B cell (primary cell): ENCODE data around the gene SPTBN1. TPM values are rescaled to one million over a fixed set of nuclear protein-coding genes. Genes with fewer than 3 reads are reported as not detected.

Experiments used
- ATAC-seq: fragments of 200-7000 bp; cut with Tn5 transposase; one replicate; pipeline ENCODE4 v1.10.0; 2021; ENCODE audit warnings: low read depth, mild to moderate bottlenecking, moderate number of reproducible peaks, moderate library complexity
- CTCF ChIA-PET: fragments of 350-600 bp; sonication (Branson Sonifier 250); formaldehyde crosslinking; loops from one replicate; lab custom pipeline; 2021; ENCODE audit warnings: antibody characterized with exemption, inconsistent platforms; lab: Charles Lee
- POLR2A ChIA-PET: fragments of 350-600 bp; sonication (Branson Sonifier 250); formaldehyde crosslinking; loops from one replicate; lab custom pipeline; 2021; ENCODE audit warnings: antibody characterized with exemption; lab: Charles Lee
- DNase-seq: peaks from one replicate; pipeline ENCODE4 v3.0.0; 2013
- H2AFZ ChIP-seq: 2 replicates; pipeline ENCODE4 v1.6.1; 2012; ENCODE audit warnings: mild to moderate bottlenecking, low read depth, low read length; ENCODE audit not compliant: insufficient read depth, poor library complexity, severe bottlenecking
- H3K27ac ChIP-seq, 2 donors: 1 replicate in 1 of 2; 2 replicates in 1 of 2; pipeline ENCODE4 v1.5.1; 2012 to 2013; ENCODE audit warnings: low read length in 2 of 2, mild to moderate bottlenecking in 2 of 2, moderate library complexity in 1 of 2
- H3K27me3 ChIP-seq, 4 experiments: fragments of 200-600 bp in 1 of 4; sonication (generic) in 1 of 4; replicated peaks in 1 of 4; 1 replicate in 2 of 4; 2 replicates in 2 of 4; pipeline versions ENCODE4 v1.6.1 to v1.7.0; 2013 to 2016; ENCODE audit warnings: low read length in 3 of 4, mild to moderate bottlenecking in 2 of 4, mixed read lengths in 1 of 4, moderate library complexity in 1 of 4; ENCODE audit not compliant: insufficient read depth in 4 of 4, control insufficient read depth in 3 of 4; ENCODE audit errors: control extremely low read depth in 1 of 4
- H3K36me3 ChIP-seq, 2 experiments: replicated peaks in 1 of 2; 1 replicate in 1 of 2; 2 replicates in 1 of 2; pipeline versions ENCODE4 v1.6.1 to v1.7.1; 2013; ENCODE audit warnings: low read length in 1 of 2; ENCODE audit not compliant: insufficient read depth in 2 of 2, control insufficient read depth in 1 of 2; ENCODE audit errors: control extremely low read depth in 1 of 2, extremely low read depth in 1 of 2
- H3K4me1 ChIP-seq, 2 donors: fragments of 200-600 bp in 1 of 2; sonication (generic) in 1 of 2; 1 replicate in 1 of 2; 2 replicates in 1 of 2; pipeline versions ENCODE4 v1.5.1 to v1.6.1; 2013 to 2017; ENCODE audit warnings: low read length in 2 of 2; ENCODE audit not compliant: control insufficient read depth in 2 of 2, insufficient read depth in 2 of 2
- H3K4me2 ChIP-seq: replicated peaks from 2 replicates; pipeline ENCODE3; 2012; ENCODE audit warnings: mild to moderate bottlenecking, low read depth, low read length; ENCODE audit not compliant: poor library complexity, severe bottlenecking
- H3K4me3 ChIP-seq, 5 experiments: fragments of 200-600 bp in 1 of 5; sonication (generic) in 1 of 5; 1 replicate in 3 of 5; 2 replicates in 2 of 5; pipeline versions ENCODE4 v1.5.1 to v1.7.0; 2011 to 2016; ENCODE audit warnings: low read length in 4 of 5, mild to moderate bottlenecking in 4 of 5, low read depth in 2 of 5, control low read depth in 1 of 5, moderate library complexity in 1 of 5; ENCODE audit not compliant: insufficient read depth in 1 of 5; ENCODE audit errors: control extremely low read depth in 1 of 5, extremely low read depth in 1 of 5
- H3K79me2 ChIP-seq: fragments of 200-600 bp; sonication (generic); one replicate; pipeline ENCODE4 v1.6.0; 2016; ENCODE audit warnings: low read length; ENCODE audit not compliant: control insufficient read depth, insufficient read depth
- H3K9ac ChIP-seq: fragments of 200-600 bp; sonication (generic); 2 replicates; pipeline ENCODE4 v1.6.1; 2017; ENCODE audit warnings: mild to moderate bottlenecking, low read length, moderate library complexity
- H3K9me3 ChIP-seq, 3 donors: one replicate each; pipeline versions ENCODE4 v1.6.1 to v1.7.1; 2013; ENCODE audit warnings: low read length in 2 of 3; ENCODE audit not compliant: control insufficient read depth in 2 of 3, insufficient read depth in 1 of 3; ENCODE audit errors: control extremely low read depth in 1 of 3
- H4K20me1 ChIP-seq: 2 replicates; pipeline ENCODE4 v1.6.0; 2012; ENCODE audit warnings: mild to moderate bottlenecking, low read length; ENCODE audit not compliant: insufficient read depth, control insufficient read depth, poor library complexity, severe bottlenecking
- H3K27ac Mint-ChIP-seq: one replicate; pipeline ENCODE4 v1.8.0; 2021; ENCODE audit warnings: mixed read lengths
- H3K27me3 Mint-ChIP-seq: one replicate; pipeline ENCODE4 v1.8.0; 2021; ENCODE audit warnings: mixed read lengths
- H3K4me1 Mint-ChIP-seq: one replicate; pipeline ENCODE4 v1.8.0; 2021; ENCODE audit warnings: mixed read lengths
- H3K4me3 Mint-ChIP-seq: one replicate; pipeline ENCODE4 v1.8.0; 2021; ENCODE audit warnings: mixed read lengths
- H3K9me3 Mint-ChIP-seq: one replicate; pipeline ENCODE4 v1.8.0; 2022; ENCODE audit warnings: mixed read lengths; ENCODE audit not compliant: insufficient read depth
- EZH2 ChIP-seq: IDR thresholded peaks from 2 replicates; pipeline ENCODE4 v1.6.1; 2012; ENCODE audit warnings: borderline replicate concordance, low read depth, mild to moderate bottlenecking, moderate library complexity, low read length; ENCODE audit not compliant: insufficient read depth, poor library complexity, severe bottlenecking
- WGBS: methylation state at CpG from one replicate; pipeline ENCODE4 v1.1.5; 2013; ENCODE audit warnings: missing lambda C conversion rate; ENCODE audit not compliant: insufficient coverage; 5-methylcytosine and 5-hydroxymethylcytosine counted together
- intact Hi-C: fragments of 100-400 bp; cut with micrococcal nuclease; formaldehyde crosslinking; loops from one replicate; pipeline ENCODE4 v1.10.0; 2022
- polyA plus RNA-seq: library from polyadenylated mRNA; depleted of rRNA; stranded (reverse); fragments of >200 nt; gene quantifications from 2 replicates; pipeline ENCODE4 v1.2.3, GENCODE V29; 2012
- total RNA-seq, 2 donors: library from RNA; stranded (reverse); fragments of 120-200 nt in 1 of 2; gene quantifications; 1 replicate in 1 of 2; 2 replicates in 1 of 2; pipeline versions ENCODE4 v1.2.3 to v1.2.4, GENCODE V29; 2013 to 2022
- TF ChIP-seq, protein P1 (sequence below): fragments of 200-600 bp; IDR thresholded peaks from one replicate; pipeline ENCODE4 v1.8.0; 2022; ENCODE audit warnings: antibody characterized with exemption, mild to moderate bottlenecking

Gene SPTBN1
- total and polyA plus RNA-seq, 2 donors (not counting 1 experiment from before 2014, with no cell fraction given) = 43.7 to 144 TPM

DNA sequence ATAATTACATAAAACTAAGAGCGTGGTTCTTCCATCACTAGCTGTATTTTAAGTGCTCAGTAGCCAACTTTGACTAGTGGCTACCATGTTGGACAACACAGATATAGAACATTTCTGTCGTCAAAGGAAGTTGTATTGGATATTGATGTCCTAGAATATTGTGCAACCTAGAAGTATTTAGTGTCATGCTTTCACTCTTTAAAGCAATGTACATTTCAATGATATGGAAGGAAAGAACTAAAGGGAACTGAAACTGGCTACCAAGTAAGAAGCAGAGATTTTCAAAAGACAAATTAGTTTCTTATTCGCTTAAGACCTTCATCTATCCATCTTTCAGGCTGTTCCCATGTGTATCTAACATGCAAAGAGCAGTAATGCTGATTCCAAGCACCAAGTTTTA is 182.0 kb downstream of the SPTBN1 start:
- peak overlapping the region in 1 of 2 donors; percentile 34 for H3K27ac ChIP-seq
- no CpG with 5 or more reads among the region's 3 CpGs for WGBS

DNA sequence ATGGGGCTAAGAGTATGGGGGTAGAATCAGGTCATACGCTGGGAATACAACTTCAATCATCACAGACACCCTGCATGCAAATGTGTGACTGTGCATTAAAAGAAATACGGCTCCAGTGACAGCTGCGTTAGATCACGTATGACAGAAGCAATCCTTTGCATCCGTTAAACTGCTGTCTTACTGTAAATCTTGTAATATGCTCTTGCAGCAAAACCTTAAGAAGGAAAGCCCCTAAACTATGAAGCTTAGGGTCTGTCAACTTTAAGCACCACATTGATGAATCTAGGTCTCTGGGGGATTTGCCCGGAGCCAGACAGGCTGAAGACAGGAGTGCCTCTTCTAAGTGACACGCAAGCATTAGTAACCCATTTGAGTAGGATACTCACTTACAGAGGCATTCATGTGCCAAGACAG is 182.7 kb downstream of the SPTBN1 start:
- Histone ChIP-seq H3K9ac (no peak overlapping the region), H3K4me3 (no peak overlapping the region), H3K79me2 (peaks cover 33% of the 10 kb centered on the region), H3K4me2 (no peak overlapping the region), H3K4me1 (peaks cover 34 to 39% of the 10 kb centered on the region in 2 donors), H3K27me3 (no peaks in the 10 kb centered on the region), H2AFZ (no peak overlapping the region), H3K36me3 (peaks cover 20 to 80% of the 10 kb centered on the region in 2 experiments), H3K9me3 (no peaks in the 10 kb centered on the region), H3K27ac (peak overlapping the region in 1 of 2 donors; percentile 34), H4K20me1 (peaks cover 71% of the 10 kb centered on the region)
- WGBS = 93% methylated on average over 7 of the region's 7 CpGs
- Mint-ChIP-seq H3K4me3 (no peak overlapping the region), H3K27ac (peak overlapping the region; percentile 74), H3K9me3 (no peaks in the 10 kb centered on the region), H3K27me3 (no peaks in the 10 kb centered on the region), H3K4me1 (peaks cover 50% of the 10 kb centered on the region)
- ChIA-PET CTCF (interaction anchor here (0.8 to 3.8 kb wide), 6 partner anchors 27 to 532 kb away, joined by 3 to 23 read pairs (median 4); no protein-coding TSS in a partner anchor), POLR2A (interaction anchor here (0.6 kb wide), 1 partner anchor 73 kb away, joined by 4 read pairs; no protein-coding TSS in a partner anchor)
- TF ChIP-seq EZH2 = no peak
- TF ChIP-seq, protein P1, sequence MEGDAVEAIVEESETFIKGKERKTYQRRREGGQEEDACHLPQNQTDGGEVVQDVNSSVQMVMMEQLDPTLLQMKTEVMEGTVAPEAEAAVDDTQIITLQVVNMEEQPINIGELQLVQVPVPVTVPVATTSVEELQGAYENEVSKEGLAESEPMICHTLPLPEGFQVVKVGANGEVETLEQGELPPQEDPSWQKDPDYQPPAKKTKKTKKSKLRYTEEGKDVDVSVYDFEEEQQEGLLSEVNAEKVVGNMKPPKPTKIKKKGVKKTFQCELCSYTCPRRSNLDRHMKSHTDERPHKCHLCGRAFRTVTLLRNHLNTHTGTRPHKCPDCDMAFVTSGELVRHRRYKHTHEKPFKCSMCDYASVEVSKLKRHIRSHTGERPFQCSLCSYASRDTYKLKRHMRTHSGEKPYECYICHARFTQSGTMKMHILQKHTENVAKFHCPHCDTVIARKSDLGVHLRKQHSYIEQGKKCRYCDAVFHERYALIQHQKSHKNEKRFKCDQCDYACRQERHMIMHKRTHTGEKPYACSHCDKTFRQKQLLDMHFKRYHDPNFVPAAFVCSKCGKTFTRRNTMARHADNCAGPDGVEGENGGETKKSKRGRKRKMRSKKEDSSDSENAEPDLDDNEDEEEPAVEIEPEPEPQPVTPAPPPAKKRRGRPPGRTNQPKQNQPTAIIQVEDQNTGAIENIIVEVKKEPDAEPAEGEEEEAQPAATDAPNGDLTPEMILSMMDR = no peak
- ATAC-seq (no peak), DNase-seq (no peak)
- intact Hi-C loops = loop anchor here (10.0 kb wide), 1 partner anchor 534 kb away; no protein-coding TSS in a partner anchor

More for the DNA sequence above, 182.0 kb downstream of the SPTBN1 start:
- no peaks in the 10 kb centered on the region for H3K9me3 ChIP-seq
- H3K27ac Mint-ChIP-seq = peak overlapping the region; percentile 74
- no peaks in the 10 kb centered on the region for H3K27me3 Mint-ChIP-seq
- H4K20me1 ChIP-seq = peaks cover 76% of the 10 kb centered on the region
- H3K27me3 ChIP-seq = no peaks in the 10 kb centered on the region
- no peak overlapping the region for H2AFZ ChIP-seq
- peaks cover 20 to 77% of the 10 kb centered on the region in 2 experiments for H3K36me3 ChIP-seq
- peaks cover 54% of the 10 kb centered on the region for H3K4me1 Mint-ChIP-seq
- intact Hi-C loops = loop anchor here (10.0 kb wide), 1 partner anchor 533 kb away; no protein-coding TSS in a partner anchor
- peaks cover 33% of the 10 kb centered on the region for H3K79me2 ChIP-seq
- H3K9ac ChIP-seq = no peak overlapping the region
- no peak overlapping the region for H3K4me3 ChIP-seq
- CTCF ChIA-PET = interaction anchor here (0.6 to 3.8 kb wide), 7 partner anchors 44 to 531 kb away, joined by 3 to 23 read pairs (median 5); no protein-coding TSS in a partner anchor
- peak; percentile 54 for DNase-seq
- H3K4me2 ChIP-seq = peak overlapping the region; percentile 22
- peak; percentile 36 for ATAC-seq
- peak overlapping the region; percentile 30 for H3K4me3 Mint-ChIP-seq
- peaks cover 35 to 42% of the 10 kb centered on the region in 2 donors for H3K4me1 ChIP-seq
- no peaks in the 10 kb centered on the region for H3K9me3 Mint-ChIP-seq
- TF ChIP-seq EZH2 = no peak
- TF ChIP-seq, protein P1 = no peak
- POLR2A ChIA-PET = no interaction called here
